ENCODE data around the gene GAB2. TPM values are rescaled to one million over a fixed set of nuclear protein-coding genes. Genes with fewer than 3 reads are reported as not detected.
A peak's percentile ranks its signal among the peaks of the same experiment; 100 is the strongest.

The GAB2 gene
- total and polyA plus RNA-seq, 2 of the 4 experiments (the other 2 are of a cell fraction), result 3.3 to 5.9 TPM

DNA sequence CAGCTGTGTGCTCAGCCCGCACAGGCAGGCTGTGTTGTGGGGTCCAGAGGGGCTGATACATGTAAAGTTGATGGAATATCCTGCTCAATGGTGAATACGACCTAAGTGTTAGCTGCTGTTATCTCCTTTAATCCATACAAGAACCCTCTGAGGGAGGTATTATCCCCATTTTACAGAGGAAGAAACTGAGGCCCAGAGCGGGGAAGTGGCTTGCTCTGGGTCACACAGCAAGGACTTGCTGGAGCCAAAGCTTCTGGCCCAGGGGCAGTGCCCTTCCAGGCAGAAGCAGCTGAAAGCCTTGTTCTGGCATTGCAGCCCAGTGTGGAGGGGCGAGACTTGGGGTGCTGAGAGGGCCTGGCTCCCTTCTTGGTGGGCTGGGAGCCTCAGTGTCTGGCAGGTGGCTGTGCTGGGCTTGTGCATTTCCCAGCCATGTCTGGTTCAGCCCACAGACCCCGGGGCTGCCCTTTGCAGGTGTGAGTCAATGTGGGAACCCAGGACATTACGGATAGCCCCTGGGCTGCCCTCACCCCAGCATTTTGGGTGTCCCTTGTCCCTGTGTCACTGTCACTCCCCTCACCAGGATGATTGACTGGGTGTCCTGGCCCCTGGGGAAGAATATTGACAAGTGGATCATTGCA lies 218.5 kb downstream of the GAB2 start:
- Histone ChIP-seq H2BK120ac (ENCODE audit: low read depth, low read length) (no peak overlapping the region), H3K79me1 (ENCODE audit: low read depth in 1 of 2, low read length in 2 of 2) (peaks cover 25 to 59% of the 10 kb centered on the region in 2 experiments), H2AFZ (replicated peaks; ENCODE audit: low read length, poor library complexity) (no peak overlapping the region), H4K20me1 (ENCODE audit: insufficient read depth, low read length) (peaks cover 32% of the 10 kb centered on the region), H3K14ac (replicated peaks; ENCODE audit: low read depth, low read length) (no peak overlapping the region), H2AK5ac (ENCODE audit: low read depth, low read length) (no peak overlapping the region; the same call in 1 of the 2 replicates), H4K5ac (ENCODE audit: low read depth, low read length) (no peak overlapping the region), H3K9ac (ENCODE audit: low read depth, low read length) (no peak overlapping the region), H3K27me3 (ENCODE audit: control insufficient read depth, insufficient read depth, low read length) (no peaks in the 10 kb centered on the region), H3K56ac (ENCODE audit: extremely low read depth, insufficient read depth, low read length) (no peak overlapping the region), H3K4me2 (ENCODE audit: low read depth, low read length) (no peak overlapping the region), H4K91ac (ENCODE audit: insufficient read depth, low read depth, low read length) (no peak overlapping the region), H3K4me3 (ENCODE audit: insufficient read depth, low read depth, low read length) (no peak overlapping the region), H4K8ac (ENCODE audit: low read depth in 2 of 2, low read length in 2 of 2) (no peak overlapping the region), H2AK9ac (replicated peaks; ENCODE audit: low read depth, low read length, poor library complexity) (peak overlapping the region; percentile 12), H3K4me1 (ENCODE audit: control insufficient read depth, insufficient read depth, low read length) (no peaks in the 10 kb centered on the region), H2BK5ac (ENCODE audit: low read depth, low read length, poor library complexity, severe bottlenecking) (no peak overlapping the region), H3K23ac (ENCODE audit: low read depth, low read length) (no peak overlapping the region), H3K4ac (ENCODE audit: low read depth, low read length) (no peak overlapping the region), H3K36me3 (ENCODE audit: control insufficient read depth, insufficient read depth, low read length) (peaks cover 45% of the 10 kb centered on the region), H3K27ac (ENCODE audit: insufficient read depth, low read length) (no peak overlapping the region), H3K9me3 (ENCODE audit: control insufficient read depth, insufficient read depth, low read length) (no peaks in the 10 kb centered on the region), H2BK20ac (ENCODE audit: low read depth, low read length) (no peak overlapping the region), H3K9me1 (ENCODE audit: insufficient read depth, low read length) (no peaks in the 10 kb centered on the region; the same call in none of the 2 replicates), H2BK15ac (ENCODE audit: low read depth, low read length) (no peak overlapping the region), H3K18ac (ENCODE audit: low read depth, low read length) (no peak overlapping the region)
- in situ Hi-C loops (cut with MboI; ENCODE audit: low sequenced_read_pairs), result no loop called here
- 100% methylated on average over 1 of the region's 6 CpGs; no CpG with 5 or more reads in 1 of the 2 experiments for WGBS, 2 experiments (ENCODE audit: extremely low coverage in 2 of 2, insufficient read length in 1 of 2)
- TF ChIP-seq SMC3 (IDR thresholded peaks at IDR 0.05; ENCODE audit: low read depth, low read length) (no peak), MAFK (IDR thresholded peaks at IDR 0.05; ENCODE audit: low read depth, low read length) (no peak), CEBPB (IDR thresholded peaks at IDR 0.05; ENCODE audit: low read depth, low read length) (no peak), NFE2L2 (IDR thresholded peaks at IDR 0.05; ENCODE audit: low read depth, low read length) (no peak), CTCF (conservative IDR thresholded peaks at IDR 0.05; ENCODE audit: low read depth, low read length) (no peak), FOS (IDR thresholded peaks at IDR 0.05; ENCODE audit: low read depth, low read length) (no peak), BHLHE40 (IDR thresholded peaks at IDR 0.05; ENCODE audit: low read depth, low read length) (no peak), RAD21 (IDR thresholded peaks at IDR 0.05; ENCODE audit: low read length) (no peak), POLR2A (IDR thresholded peaks at IDR 0.05; ENCODE audit: low read depth, low read length) (no peak), RFX5 (IDR thresholded peaks at IDR 0.05; ENCODE audit: low read depth, low read length) (no peak), MXI1 (IDR thresholded peaks at IDR 0.05; ENCODE audit: borderline replicate concordance, low read depth, low read length) (no peak), CHD1 (IDR thresholded peaks at IDR 0.05; ENCODE audit: low read depth, low read length) (no peak), MAZ (IDR thresholded peaks at IDR 0.05; ENCODE audit: borderline replicate concordance, low read depth, low read length) (no peak), RCOR1 (IDR thresholded peaks at IDR 0.05; ENCODE audit: insufficient replicate concordance, low read length) (no peak)
- TF ChIP-seq, protein P1, sequence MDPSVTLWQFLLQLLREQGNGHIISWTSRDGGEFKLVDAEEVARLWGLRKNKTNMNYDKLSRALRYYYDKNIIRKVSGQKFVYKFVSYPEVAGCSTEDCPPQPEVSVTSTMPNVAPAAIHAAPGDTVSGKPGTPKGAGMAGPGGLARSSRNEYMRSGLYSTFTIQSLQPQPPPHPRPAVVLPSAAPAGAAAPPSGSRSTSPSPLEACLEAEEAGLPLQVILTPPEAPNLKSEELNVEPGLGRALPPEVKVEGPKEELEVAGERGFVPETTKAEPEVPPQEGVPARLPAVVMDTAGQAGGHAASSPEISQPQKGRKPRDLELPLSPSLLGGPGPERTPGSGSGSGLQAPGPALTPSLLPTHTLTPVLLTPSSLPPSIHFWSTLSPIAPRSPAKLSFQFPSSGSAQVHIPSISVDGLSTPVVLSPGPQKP (IDR thresholded peaks at IDR 0.05; ENCODE audit: borderline replicate concordance, low read depth, low read length), result no peak
- TF ChIP-seq, protein P2, sequence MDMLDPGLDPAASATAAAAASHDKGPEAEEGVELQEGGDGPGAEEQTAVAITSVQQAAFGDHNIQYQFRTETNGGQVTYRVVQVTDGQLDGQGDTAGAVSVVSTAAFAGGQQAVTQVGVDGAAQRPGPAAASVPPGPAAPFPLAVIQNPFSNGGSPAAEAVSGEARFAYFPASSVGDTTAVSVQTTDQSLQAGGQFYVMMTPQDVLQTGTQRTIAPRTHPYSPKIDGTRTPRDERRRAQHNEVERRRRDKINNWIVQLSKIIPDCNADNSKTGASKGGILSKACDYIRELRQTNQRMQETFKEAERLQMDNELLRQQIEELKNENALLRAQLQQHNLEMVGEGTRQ (IDR thresholded peaks at IDR 0.05; ENCODE audit: low read depth, low read length), result no peak
- BruUV-seq (replicated peaks), result no TSS peak
- POLR2A ChIA-PET (ENCODE audit: unreplicated experiment), result no interaction called here
- CTCF ChIA-PET, result no interaction called here
- dilution Hi-C loops (cut with HindIII; ENCODE audit: low sequenced_read_pairs, unreplicated experiment), result no loop called here
- intact Hi-C loops (cut with micrococcal nuclease), result no loop called here
- DNase-seq (no peak), ATAC-seq (ENCODE audit: low read depth) (no peak)

Data from IMR-90 (cell line).